Activated CD4-positive, alpha-beta T cell treated with anti-CD3 and anti-CD28 coated beads, Interleukin-2, Interleukin-4, amounts not matched to agents 100 ng/mL and 50 ng/mL, durations not matched to agents 16 hours and 8 hours (primary cell): ENCODE results near the gene GFRA1.
"Not testable (repeated sequence)": the region's sequence is repeated elsewhere in the genome, so short reads cannot be mapped to it uniquely, and the experiment has no call there.

ENCODE experiments used
- DNase-seq: peaks from one replicate; pipeline ENCODE4 v3.0.0-alpha.2; 2020; ENCODE audit warnings: low spot score

Gene GFRA1

DNA sequence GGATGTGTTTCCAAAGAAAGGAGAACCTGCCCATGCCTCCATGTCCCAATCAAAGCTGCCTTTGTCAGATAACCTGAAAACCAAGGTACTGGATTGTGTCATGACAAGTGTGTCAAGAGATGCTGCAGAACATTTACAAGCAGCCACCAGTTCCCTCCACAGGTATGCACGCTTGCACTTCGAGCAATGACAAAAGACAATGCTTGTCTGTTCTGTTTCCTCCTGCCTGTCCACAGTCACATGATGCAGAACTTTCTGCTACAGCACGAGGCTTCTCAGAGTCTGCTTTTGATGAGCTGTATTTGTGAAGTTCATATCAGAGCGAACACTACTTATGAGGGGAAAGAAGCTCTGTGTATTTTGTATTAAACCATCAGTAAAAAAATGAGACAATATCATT, 209.9 kb downstream of the GFRA1 start:
- no peak for DNase-seq

DNA sequence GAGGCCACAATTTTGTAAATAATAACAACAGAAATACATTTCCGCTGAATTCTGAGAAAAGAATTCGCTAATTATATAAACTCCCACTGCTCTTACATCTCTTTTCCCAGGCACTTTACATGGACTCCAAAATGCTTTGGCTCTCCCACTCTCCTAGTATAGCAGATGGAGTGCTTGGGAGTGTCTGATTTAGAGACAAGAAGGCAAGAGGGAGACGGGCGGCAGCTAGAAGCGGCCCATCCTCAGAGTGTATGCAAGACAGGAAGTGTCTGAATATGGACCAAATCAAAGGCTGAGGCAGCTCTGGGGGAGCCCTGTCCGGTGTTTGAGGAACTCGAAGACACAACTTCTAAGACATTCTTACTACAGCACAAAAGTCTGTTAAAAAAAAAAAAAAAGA, 212.1 kb downstream of the GFRA1 start:
- DNase-seq = no peak

DNA sequence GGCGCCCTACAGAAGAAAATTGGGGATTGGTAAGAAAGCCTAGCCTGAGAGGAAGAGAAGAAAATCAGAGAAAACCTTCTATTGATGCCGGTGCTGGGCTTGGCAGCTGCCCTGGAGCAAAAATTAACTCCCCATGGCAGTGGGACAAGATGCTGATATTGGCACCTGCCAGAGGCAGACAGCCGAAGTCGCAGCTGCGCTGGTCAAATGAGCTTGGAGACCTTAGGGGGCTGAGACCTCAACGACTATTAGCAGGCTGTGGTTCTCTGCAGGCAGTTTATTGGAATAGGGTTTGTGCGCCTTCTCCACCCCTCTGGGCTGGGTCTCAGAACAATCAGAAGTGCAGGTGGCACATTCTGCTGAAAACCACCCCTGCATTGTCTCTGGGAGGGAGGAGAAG, 213.7 kb downstream of the GFRA1 start:
- no peak for DNase-seq

DNA sequence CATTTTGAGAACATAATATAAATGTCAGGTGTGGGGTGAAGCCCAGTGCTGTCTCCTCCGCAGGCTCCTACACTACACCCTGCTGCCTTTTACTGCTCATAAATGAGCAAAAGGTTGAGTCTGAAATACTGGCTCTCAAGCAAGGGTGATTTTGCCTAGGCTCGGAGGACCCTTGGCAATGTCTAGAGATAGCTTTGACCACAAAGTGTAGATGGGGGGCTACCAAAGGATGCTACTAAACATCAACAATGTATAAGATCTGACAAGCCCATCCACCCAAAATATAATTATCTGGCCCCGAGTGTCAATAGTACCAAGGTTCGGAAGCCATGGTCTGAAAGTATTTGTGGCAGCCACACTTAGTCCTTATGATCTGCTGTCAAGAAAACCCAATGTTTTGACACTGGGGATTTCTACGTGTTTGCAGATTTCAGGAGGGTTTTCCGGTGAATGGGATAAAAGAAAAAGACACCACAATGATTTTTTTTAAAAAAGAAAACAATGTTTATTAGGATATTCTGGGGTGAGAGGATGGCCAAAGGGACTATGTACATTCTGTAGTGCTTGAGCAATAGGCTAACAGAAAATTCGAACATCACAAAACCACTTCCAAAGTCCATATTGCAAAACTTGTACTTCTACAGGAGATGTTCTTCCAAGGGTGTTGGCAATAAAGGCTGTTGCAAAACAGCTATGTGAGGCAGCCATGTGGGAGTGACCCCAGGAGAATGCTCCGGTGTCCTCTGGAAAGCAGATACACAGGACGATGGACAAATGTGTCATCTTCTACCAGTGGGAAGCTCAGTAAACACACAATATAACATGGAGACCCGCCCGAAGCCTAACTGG, 216.3 kb downstream of the GFRA1 start:
- no peak for DNase-seq

DNA sequence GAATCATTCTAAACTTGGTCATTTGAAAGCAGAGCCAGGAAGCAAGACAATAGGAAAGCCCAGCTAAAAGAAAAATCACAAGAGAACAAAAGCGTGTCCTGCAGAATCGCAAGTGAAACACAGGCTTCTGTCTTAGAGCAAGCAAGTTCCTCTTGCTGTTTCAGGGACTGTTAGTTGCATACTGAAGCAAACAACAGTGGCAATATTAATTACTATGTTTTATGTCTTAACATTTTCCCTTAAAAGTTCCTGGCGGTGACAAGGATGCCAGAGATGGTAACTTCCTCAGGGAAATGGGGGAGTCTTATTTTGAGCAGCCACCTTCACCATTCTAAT, 217.1 kb downstream of the GFRA1 start:
- DNase-seq = no peak

GRCh38 chr10:116055252-116055916, 217.6 kb downstream of the GFRA1 start:
- no peak for DNase-seq

DNA sequence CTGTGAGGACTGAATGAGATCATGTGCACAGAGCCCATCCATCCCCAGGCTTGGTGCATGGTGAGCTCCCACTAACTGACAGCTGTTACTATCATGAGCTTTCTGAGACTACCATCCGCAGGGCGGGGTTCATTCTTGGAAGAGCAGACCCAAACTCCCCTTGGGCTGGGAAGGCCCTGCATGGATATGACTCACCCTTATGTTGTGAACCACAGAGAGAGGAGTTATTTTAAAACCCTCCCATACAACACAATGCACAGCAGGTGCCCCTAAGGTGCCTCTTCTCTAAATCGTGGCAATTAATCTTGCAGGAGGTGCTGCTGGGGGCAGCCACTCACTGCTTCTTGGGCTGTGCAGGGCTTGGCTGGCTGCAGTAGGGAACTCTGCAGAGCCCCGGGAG, 219.1 kb downstream of the GFRA1 start:
- DNase-seq = no peak

DNA sequence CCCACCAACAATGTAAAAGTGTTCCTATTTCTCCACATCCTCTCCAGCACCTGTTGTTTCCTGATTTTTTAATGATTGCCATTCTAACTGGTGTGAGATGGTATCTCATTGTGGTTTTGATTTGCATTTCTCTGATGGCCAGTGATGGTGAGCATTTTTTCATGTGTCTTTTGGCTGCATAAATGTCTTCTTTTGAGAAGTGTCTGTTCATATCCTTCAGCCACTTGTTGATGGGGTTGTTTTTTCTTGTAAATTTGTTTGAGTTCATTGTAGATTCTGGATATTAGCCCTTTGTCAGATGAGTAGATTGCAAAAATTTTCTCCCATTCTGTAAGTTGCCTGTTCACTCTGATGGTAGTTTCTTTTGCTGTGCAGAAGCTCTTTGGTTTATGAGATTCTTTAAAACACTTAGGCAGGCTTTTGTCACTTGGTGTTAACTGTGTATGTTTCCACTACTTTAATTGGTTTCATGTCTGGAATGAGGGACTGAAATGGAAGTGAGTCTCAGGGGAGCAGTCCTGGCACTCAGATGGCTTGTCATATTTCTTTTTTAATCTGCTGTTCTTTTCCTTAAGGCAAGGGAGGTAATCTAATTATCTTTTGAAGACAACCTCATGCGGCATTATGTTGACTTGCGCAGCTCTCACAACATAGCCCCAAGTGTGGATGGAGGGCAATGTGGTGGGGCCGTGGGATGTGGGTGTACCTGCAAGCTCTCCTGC, 219.8 kb downstream of the GFRA1 start:
- not testable (repeated sequence) for DNase-seq

DNA sequence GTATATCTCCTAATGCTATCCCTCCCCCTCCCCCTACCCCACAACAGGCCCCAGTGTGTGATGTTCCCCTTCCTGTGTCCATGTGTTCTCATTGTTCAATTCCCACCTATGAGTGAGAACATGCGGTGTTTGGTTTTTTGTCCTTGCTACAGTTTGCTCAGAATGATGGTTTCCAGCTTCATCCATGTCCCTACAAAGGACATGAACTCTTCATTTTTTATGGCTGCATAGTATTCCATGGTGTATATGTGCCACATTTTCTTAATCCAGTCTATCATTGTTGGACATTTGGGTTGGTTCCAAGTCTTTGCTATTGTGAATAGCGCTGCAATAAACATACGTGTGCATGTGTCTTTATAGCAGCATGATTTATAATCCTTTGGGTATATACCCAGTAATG, 220.5 kb downstream of the GFRA1 start:
- not testable (repeated sequence) for DNase-seq

GRCh38 chr10:116049974-116050304, 223.1 kb downstream of the GFRA1 start:
- no peak for DNase-seq

DNA sequence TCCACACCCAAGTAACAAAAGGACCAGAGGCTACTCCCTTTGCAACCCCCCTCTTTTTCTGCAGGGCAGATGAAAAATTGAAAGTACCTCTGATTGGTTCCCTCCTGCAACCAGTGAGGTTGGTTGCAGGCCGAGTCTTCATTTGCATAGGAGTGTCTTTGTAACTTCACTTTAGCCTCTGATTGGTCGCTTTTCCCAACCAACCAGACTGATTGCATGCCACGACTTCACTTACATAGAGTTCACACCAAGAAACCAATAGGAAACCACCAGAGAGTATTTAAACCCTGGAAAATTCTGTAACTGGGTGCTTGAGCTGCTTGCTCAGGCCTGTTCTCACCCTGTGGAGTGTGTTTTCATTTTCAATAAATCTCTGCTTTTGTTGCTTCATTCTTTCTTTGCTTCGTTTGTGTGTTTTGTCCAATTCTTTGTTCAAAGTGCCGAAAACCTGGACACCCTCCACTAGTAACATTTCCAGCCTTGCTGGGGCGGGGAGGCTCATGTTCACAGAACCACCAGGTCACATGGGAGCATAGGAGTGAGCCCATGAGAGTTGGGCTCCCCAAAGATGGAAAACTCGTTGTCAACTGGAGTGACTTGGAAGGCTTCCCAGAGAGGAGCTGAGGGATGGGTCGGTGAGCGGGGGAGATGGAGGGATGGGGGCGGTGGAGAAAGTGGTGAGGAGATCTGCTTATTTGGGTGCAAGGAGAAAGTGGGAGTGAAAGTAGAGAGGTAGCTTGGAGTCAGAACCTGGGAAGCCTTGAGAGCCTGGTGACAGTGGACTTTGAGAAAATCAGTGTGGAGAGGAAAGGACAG, 223.6 kb downstream of the GFRA1 start:
- DNase-seq = no peak

DNA sequence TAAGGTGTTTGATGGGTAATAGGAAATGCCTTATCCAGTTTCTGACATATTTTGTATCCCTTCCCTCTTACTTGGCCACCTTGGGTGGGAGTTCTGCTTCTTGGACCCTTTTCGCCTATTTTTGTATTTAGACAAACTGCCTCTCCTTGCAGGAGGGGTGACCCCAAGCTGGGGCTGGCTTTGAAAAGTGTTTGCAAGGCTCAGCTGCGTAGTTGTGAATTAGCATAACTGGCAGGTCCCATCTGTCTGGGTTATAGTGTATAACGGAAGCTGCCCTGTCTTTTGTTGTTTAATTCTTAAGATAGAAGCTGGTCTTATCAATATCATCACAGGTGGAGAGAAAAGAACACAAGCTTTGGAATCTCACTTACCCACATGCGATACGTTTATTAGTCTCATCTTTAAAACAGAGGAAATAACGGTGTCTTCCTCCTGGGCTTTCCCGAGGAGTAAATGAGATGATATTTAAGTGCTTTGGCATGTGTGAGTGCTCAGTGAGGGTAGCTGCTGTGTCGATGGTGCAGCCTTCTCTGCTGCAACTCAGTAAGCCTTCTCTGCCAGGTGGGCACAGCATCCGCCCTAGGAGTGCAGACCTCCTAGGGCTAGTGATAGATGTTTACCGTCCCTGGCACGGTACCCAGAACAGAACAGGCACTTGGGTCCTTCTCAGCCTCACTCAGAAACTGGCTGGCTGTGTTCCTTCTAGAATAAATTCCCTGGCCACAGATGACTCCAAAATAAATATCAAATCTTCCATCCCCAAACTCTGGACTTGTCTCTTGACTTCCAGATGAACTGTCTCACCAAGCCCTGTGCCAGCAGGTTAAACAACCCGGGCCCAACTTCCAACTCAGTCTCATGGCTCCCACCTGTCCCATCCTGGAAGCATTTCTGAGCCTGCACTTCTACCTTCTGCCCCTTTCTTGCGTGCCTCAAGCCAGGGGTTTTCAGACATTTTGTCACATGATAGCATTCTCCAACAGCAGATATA, 227.3 kb downstream of the GFRA1 start:
- no peak for DNase-seq

GRCh38 chr10:116044801-116045248, 228.2 kb downstream of the GFRA1 start:
- no peak for DNase-seq

GRCh38 chr10:116043861-116044260, 229.1 kb downstream of the GFRA1 start:
- DNase-seq = no peak

GRCh38 chr10:116043304-116043703, 229.7 kb downstream of the GFRA1 start:
- DNase-seq = no peak

GRCh38 chr10:116041948-116042347, 231.1 kb downstream of the GFRA1 start:
- no peak for DNase-seq

- DNase-seq = no peak
Measured at GRCh38 chr10:116039612-116040011, 233.4 kb downstream of the GFRA1 start.

- no peak for DNase-seq
Measured at GRCh38 chr10:116038259-116038658, 234.7 kb downstream of the GFRA1 start.

DNA sequence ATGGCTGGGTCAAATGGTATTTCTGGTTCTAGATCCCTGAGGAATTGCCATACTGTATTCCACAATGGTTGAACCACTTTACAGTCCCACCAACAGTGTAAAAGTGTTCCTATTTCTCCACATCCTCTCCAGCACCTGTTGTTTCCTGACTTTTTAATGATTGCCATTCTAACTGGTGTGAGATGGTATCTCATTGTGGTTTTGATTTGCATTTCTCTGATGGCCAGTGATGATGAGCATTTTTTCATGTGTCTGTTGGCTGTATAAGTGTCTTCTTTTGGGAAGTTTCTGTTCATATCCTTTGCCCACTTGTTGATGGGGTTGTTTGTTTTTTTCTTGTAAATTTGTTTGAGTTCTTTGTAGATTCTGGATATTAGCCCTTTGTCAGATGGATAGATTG, 237.6 kb downstream of the GFRA1 start:
- not testable (repeated sequence) for DNase-seq

GRCh38 chr10:116030576-116030975, 242.4 kb downstream of the GFRA1 start:
- no peak for DNase-seq

- no peak for DNase-seq
Measured at GRCh38 chr10:116029826-116030225, 243.2 kb downstream of the GFRA1 start.
